ENCODE data around the gene POLR2B.

DNA sequence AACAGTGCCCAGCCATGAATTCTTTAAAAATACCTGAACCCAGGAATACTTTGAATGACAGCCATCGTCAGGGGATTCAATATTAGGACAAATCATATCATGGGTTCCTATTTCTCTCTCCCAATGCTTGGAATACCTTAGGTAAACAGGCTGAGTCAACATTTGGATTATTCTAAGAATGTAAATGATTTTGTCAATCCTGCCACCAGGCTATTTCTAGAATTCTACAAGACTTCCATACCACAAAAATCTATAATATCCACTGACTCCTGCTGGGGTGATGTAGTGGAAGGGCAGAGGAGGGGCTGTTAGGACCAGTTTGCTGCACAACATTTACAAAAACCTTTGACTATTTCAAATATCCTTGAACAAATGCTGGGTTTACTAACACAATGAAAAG lies 66.3 kb downstream of the POLR2B start:
- TF ChIP-seq, protein P1, sequence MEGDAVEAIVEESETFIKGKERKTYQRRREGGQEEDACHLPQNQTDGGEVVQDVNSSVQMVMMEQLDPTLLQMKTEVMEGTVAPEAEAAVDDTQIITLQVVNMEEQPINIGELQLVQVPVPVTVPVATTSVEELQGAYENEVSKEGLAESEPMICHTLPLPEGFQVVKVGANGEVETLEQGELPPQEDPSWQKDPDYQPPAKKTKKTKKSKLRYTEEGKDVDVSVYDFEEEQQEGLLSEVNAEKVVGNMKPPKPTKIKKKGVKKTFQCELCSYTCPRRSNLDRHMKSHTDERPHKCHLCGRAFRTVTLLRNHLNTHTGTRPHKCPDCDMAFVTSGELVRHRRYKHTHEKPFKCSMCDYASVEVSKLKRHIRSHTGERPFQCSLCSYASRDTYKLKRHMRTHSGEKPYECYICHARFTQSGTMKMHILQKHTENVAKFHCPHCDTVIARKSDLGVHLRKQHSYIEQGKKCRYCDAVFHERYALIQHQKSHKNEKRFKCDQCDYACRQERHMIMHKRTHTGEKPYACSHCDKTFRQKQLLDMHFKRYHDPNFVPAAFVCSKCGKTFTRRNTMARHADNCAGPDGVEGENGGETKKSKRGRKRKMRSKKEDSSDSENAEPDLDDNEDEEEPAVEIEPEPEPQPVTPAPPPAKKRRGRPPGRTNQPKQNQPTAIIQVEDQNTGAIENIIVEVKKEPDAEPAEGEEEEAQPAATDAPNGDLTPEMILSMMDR (IDR thresholded peaks at IDR 0.05) = no peak
- TF ChIP-seq POLR2A (IDR thresholded peaks at IDR 0.05) (no peak), EP300 (IDR thresholded peaks at IDR 0.05) (no peak), POLR2AphosphoS5 (IDR thresholded peaks at IDR 0.05) (no peak)
